ENCODE results near the gene PMS1.
"Not testable (repeated sequence)": the region's sequence is repeated elsewhere in the genome, so short reads cannot be mapped to it uniquely, and the experiment has no call there.

PMS1 gene

GRCh38 chr2:189818249-189819038 lies 34.2 kb downstream of the PMS1 start:
- no peak for DNase-seq (ENCODE audit: low spot score)

DNA sequence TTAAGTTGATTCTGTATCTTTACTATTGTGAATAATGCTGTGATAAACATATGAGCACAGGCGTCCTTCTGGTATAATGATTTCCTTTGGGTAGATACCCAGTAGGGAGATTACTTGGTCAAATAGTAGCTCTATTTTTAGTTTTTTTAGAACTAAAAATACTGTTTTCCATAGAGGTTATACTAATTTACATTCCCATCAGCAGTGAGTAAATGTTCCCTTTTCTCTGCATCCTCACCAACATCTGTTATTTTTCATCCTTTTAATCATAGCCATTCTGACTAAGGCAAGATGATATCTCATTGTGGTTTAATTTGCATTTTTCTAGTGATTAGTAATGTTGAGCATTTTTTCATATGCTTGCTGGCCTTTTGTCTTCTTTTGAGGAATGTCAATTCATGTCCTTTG lies 35.1 kb downstream of the PMS1 start:
- peak; percentile 22 for DNase-seq (ENCODE audit: low spot score)

- no peak for DNase-seq (ENCODE audit: low spot score)
Observed at GRCh38 chr2:189821953-189822748, 37.9 kb downstream of the PMS1 start.

DNA sequence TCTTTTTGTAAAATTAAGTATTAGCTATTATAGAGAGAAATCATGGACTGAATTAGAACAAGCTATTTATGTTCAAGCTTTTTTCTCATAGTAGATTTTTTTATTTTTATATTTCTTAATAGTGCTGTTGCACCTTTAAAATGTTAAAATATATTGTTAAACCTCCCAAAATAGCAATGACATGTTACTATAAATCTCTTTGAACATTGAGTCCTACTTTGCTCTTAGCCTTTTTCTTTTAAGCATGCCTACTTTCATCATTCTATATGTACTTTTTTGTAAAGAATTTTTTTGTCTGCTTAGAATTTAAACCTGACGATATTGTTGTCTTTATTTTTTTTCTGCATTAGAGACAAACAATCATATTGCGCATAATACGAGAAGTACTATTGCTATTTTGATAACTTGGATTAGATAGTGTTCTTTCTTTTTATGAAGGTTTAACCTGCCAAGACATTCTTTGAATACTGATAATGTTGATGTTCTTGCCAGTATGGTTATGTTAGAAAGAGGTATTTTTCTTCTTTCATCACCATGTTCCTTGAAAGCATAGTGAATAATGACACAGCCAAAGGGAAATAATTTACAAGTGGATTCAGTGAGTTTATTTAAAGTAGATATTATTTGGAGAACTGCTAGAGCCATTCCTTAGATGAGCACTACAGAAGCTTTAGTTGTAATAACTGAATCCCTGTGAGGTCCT lies 40.6 kb downstream of the PMS1 start:
- no peak for DNase-seq (ENCODE audit: low spot score)

DNA sequence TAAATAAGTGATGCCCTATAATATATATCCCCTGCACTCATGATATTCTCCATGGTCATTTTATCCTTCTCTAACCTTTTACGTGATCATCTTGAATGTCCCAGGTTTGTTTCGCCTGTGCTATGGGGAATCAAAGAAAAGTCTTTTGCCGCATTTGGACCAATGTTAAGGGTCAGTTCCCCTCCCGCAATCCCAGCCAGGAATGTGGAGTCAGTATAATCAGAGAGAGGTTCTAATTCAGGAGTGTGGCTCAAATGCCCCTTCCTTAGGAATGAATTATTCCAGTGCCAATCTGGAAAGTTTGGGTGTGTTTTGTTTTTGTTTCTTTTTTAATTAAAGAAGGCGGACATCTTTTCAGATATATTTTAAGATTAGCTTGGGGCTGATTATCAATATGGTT lies 41.8 kb downstream of the PMS1 start:
- no peak for DNase-seq (ENCODE audit: low spot score)

DNA sequence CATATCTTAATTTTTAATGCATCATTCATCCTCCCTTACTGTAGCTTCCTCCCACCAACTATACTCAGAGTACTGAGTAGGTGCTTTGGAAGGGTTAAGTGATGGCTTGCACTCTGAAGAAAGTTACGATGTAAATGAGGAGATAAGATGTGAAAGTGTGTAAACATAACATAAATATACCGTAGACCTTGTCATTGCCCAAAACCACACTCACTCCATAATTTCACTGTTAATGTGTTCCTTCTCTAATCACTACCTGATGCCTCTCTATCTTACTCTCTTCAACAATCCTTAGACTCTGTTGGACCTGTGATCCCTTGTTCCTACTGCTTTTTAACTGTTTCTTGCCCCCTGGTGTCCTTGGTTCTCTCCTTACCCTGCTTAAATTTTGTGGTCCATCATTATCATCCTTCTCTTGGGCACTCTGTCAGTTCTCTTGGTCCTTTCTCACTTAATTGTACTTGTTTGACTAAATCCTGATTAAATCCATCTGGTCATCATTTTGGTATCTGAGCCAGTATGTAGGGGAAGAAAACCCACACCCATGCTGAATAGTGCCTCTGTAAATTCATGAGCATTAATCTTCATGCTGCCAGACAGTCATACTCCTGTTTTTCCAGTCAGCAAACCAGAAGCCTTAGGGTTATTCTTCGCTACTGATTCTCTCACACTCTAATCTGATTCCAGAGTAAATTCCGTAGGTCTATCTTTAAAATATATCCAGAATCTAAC lies 45.0 kb downstream of the PMS1 start:
- DNase-seq (ENCODE audit: low spot score): peak; percentile 41

DNA sequence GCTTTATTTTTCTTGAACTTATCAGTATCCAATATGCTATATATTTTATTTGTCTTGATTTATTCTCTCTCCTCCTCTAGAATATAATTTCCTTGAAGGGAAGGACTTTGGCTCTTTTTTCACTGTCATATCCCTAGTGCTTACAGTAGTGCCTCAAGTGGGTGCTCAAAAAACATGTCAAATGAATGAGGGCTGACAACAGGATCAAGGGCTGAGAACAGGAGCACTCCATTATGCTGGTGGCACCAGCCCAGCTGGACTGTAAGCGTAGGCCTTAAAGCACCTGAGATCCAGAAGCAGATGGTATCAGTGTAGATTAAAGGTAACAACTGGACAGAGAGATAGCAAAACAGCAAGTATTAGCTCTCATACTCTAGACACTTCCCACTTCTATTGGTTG lies 46.3 kb downstream of the PMS1 start:
- DNase-seq (ENCODE audit: low spot score): no peak

- no peak for DNase-seq (ENCODE audit: low spot score)
Observed at GRCh38 chr2:189834059-189834458, 49.8 kb downstream of the PMS1 start.

DNA sequence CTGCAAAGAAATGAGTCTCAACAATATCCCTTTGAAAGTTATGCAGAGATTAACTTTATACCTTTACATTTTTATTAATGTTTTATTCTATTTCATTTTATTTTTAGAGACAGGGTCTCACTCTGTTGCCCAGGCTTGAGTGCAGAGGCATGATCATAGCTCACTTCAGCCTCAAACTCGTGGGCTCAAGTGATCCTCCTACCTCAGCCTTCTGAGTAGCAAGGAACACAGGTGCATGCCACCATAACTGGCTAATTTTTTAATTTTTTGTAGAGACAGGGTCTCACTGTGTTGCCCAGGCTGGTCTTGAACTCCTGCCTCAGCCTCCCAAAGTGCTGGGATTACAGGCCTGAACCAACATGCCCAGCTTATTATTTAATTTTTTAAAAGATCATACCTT lies 50.4 kb downstream of the PMS1 start:
- not testable (repeated sequence) for DNase-seq (ENCODE audit: low spot score)

DNA sequence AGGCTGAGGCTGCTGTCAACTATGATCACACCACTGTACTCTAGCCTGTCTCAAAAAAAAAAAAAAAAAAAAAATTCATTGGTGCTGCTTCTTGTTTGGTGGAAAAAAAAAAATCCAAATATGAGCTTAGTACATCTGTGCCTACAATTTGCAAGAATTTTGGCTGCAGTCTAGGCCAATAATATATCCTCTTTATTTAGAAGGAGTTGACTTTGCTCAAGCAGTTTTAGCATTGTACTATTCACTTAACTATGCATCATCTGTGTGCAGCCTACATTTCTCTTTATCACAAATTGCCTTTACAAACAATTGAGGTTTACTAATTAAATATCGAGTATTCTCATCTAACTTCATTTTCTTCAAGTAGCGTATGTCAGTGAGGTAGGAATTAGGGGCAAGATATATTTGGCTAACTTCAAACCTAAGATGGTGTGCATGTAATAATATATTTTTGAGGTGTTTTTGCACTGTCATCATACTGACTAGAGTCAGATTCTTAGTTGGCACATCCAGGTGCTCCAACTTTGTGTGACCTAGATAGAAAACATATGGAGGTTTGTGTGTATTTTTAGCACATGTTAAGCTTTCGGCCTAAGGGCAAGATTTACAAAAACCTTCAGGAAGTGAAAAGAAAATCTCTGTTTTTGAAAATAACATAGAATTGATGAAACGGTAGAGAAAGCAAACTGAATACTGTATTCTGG lies 51.8 kb downstream of the PMS1 start:
- DNase-seq (ENCODE audit: low spot score): no peak

DNA sequence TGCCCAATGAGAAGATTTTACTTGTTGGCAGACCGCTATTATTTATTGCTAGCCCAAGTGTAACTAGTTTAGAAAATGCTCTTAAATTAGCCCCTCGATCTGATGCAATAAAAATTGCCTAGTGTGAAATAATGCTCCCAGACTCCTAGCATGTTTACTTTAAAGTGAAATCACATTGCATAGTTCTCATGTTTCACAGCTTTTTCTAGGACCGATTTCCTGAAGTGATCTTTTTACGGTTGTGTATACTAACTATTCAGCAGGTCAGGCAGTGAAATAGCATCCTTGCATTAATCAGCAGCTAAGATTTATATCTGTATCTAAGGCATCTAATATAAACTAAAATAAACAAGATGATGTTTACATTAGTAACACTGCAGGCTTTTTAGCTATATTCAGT lies 52.4 kb downstream of the PMS1 start:
- peak; percentile 41 for DNase-seq (ENCODE audit: low spot score)

- no peak for DNase-seq (ENCODE audit: low spot score)
Observed at GRCh38 chr2:189837326-189837725, 53.1 kb downstream of the PMS1 start.

DNA sequence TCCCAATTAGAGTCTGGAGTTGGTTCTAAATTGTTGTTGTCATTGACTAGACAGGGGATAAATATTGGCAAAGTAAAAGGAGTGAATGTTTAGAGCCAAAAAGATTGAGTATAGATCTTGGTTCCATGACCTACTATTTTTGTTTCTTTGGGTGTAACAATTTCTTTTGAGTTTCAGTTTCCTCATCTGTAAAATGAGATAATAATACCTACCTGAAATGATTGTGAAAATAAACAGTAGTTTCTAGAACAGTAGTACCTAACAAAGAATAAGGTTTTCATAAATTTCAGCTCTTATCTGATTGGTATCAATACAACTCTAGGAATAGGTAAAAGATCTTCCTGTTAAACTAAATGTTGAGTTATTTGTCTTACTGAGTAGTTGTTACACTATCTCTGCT lies 56.8 kb downstream of the PMS1 start:
- no peak for DNase-seq (ENCODE audit: low spot score)

GRCh38 chr2:189848276-189848675 lies 64.0 kb downstream of the PMS1 start:
- peak; percentile 44 for DNase-seq (ENCODE audit: low spot score)

GRCh38 chr2:189849550-189849949 lies 65.3 kb downstream of the PMS1 start:
- DNase-seq (ENCODE audit: low spot score): no peak

DNA sequence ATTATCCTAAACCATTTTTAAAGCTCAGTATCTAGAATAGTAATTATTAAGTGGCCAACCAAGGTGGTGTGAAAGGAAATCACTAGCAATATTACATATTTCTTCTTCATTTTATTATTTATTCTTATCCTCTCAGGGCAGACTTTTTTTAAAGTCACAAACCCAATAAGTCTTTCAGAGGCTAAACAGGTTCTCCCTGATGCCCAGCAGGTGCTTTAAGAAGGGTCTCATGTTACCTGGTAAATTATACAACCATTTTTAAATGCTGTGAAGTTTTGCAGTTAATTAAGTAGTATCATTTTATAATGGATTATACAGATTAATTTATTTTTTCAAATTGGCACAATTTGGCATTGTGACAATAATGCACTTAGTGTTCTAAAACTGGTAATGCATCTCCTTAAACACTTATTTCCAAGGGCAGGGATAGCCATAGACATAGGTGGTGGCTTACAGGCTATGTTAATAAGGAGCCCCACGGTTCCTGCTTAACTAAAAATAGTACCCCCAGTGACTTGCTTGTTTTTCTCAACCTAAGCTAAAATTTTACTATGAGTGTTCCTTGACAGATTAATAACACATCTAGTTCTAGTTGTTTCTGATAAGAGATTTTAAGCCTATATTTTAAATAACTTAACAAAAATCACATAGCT lies 67.0 kb downstream of the PMS1 start:
- DNase-seq (ENCODE audit: low spot score): no peak

DNA sequence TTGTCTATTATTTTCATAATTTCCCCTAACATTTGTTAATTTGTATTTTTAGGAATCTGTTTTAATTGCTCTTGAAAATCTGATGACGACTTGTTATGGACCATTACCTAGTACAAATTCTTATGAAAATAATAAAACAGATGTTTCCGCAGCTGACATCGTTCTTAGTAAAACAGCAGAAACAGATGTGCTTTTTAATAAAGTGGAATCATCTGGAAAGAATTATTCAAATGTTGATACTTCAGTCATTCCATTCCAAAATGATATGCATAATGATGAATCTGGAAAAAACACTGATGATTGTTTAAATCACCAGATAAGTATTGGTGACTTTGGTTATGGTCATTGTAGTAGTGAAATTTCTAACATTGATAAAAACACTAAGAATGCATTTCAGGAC lies 69.9 kb downstream of the PMS1 start:
- DNase-seq (ENCODE audit: low spot score): no peak

- DNase-seq (ENCODE audit: low spot score): peak; percentile 11
Observed at GRCh38 chr2:189854940-189855339, 70.7 kb downstream of the PMS1 start.

GRCh38 chr2:189858291-189858690 lies 74.0 kb downstream of the PMS1 start:
- DNase-seq (ENCODE audit: low spot score): no peak

GRCh38 chr2:189860161-189860560 lies 75.9 kb downstream of the PMS1 start:
- DNase-seq (ENCODE audit: low spot score): no peak

DNA sequence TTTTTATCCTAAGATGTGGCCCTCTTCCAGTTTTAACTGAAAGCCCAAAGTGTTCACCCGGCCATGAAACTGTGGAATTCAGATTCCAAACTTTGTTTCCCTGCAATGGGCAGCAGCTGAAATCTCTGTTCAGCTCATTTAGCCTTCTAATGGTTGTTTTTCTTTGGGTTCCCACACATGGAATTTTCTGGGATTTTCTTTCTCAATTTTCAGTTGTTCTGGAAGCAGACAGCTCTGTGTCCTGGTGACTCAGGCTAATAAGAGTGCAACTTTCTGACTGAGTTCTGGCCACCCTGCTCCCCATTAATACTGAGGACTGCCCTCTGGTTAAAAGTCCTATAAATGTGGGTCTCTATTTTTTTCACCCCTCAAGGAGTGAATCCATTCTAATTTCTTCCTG lies 78.5 kb downstream of the PMS1 start:
- no peak for DNase-seq (ENCODE audit: low spot score)

Measured in AG08395 (cell line).